Testis (tissue), 2 donors: ENCODE measurements around the gene ASMTL.
"Not testable (repeated sequence)": the region's sequence is repeated elsewhere in the genome, so short reads cannot be mapped to it uniquely, and the experiment has no call there.

ENCODE experiments used
- CTCF ChIP-seq, 3 experiments: fragments of 450-650 bp in 2 of 3; fragments of 200-600 bp in 1 of 3; sonication (generic) in 1 of 3; IDR thresholded peaks; one replicate each; pipeline ENCODE4 v1.5.1; 2016 to 2019; ENCODE audit warnings: antibody characterized with exemption in 3 of 3, mild to moderate bottlenecking in 2 of 3, moderate library complexity in 1 of 3
- POLR2A ChIP-seq: fragments of 450-650 bp; IDR thresholded peaks from one replicate; pipeline ENCODE4 v1.6.1; 2017; ENCODE audit warnings: antibody characterized with exemption, mild to moderate bottlenecking, moderate library complexity

DNA sequence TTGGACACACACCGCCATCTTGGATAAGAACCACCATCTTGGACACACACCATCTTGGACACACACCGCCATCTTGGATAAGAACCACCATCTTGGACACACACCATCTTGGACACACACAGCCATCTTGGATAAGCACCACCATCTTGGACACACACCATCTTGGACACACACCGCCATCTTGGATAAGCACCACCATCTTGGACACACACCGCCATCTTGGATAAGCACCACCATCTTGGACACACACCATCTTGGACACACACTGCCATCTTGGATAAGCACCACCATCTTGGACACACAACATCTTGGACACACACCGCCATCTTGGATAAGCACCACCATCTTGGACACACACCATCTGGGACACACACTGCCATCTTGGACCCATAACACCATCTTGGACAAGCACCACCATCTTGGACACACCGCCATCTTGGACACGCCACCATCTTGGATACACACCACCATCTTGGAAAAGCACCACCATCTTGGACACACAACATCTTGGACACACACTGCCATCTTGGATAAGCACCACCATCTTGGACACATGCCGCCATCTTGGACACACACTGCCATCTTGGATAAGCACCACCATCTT is 4.6 kb downstream of the ASMTL start:
- TF ChIP-seq POLR2A; CTCF (IDR thresholded peaks at IDR 0.05): not testable (repeated sequence)
